Stimulated activated naive CD8-positive, alpha-beta T cell treated with anti-CD3 and anti-CD28 coated beads, Interleukin-15, Interleukin-2, amounts not matched to agents 100 ng/mL and 50 ng/mL, for 24 hours (primary cell): ENCODE data around the gene PCDHGC4.

Experiments
- H3K27ac Mint-ChIP-seq: one replicate; pipeline ENCODE4 v1.8.0; 2021; ENCODE audit warnings: mild to moderate bottlenecking, mixed read lengths
- H3K27me3 Mint-ChIP-seq: one replicate; pipeline ENCODE4 v1.8.0; 2021; ENCODE audit warnings: mixed read lengths
- H3K36me3 Mint-ChIP-seq: one replicate; pipeline ENCODE4 v1.8.0; 2021; ENCODE audit warnings: low read depth, mixed read lengths
- H3K4me1 Mint-ChIP-seq: one replicate; pipeline ENCODE4 v1.8.0; 2021; ENCODE audit warnings: low read depth, mixed read lengths
- H3K4me3 Mint-ChIP-seq: one replicate; pipeline ENCODE4 v1.8.0; 2021; ENCODE audit warnings: mild to moderate bottlenecking, mixed read lengths
- H3K9me3 Mint-ChIP-seq: one replicate; pipeline ENCODE4 v1.8.0; 2021; ENCODE audit warnings: mixed read lengths

The PCDHGC4 gene

DNA sequence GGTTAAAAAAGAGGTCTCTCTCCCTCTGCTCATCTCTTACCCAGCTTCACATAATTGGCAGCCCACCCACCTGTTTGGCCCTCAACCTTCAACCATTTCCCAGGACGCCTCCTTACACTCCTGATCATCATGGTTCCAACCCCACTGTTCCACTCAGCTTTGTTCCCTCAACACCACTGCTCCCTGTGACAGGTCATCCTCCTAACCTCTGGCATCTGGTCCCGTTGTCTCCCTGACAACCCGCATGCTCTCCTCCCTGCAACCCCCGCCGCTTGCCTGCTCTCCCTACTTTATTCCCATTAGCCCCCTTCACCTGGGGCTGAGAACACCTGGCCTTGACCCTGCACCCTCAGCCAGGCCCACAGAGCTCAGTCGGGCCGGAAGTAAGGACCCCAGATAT, 16.9 kb downstream of the PCDHGC4 start:
- Mint-ChIP-seq H3K27ac (no peak overlapping the region), H3K27me3 (peaks cover 6% of the 10 kb centered on the region), H3K36me3 (no peaks in the 10 kb centered on the region)

GRCh38 chr5:141503681-141504080, 18.9 kb downstream of the PCDHGC4 start:
- H3K27me3 Mint-ChIP-seq = no peaks in the 10 kb centered on the region
- no peaks in the 10 kb centered on the region for H3K36me3 Mint-ChIP-seq
- H3K27ac Mint-ChIP-seq = no peak overlapping the region
- no peaks in the 10 kb centered on the region for H3K9me3 Mint-ChIP-seq
- H3K4me3 Mint-ChIP-seq = no peak overlapping the region
- H3K4me1 Mint-ChIP-seq = peaks cover 3% of the 10 kb centered on the region

More for the DNA sequence above, 16.9 kb downstream of the PCDHGC4 start:
- no peaks in the 10 kb centered on the region for H3K9me3 Mint-ChIP-seq
- H3K4me3 Mint-ChIP-seq = no peak overlapping the region
- no peaks in the 10 kb centered on the region for H3K4me1 Mint-ChIP-seq

DNA sequence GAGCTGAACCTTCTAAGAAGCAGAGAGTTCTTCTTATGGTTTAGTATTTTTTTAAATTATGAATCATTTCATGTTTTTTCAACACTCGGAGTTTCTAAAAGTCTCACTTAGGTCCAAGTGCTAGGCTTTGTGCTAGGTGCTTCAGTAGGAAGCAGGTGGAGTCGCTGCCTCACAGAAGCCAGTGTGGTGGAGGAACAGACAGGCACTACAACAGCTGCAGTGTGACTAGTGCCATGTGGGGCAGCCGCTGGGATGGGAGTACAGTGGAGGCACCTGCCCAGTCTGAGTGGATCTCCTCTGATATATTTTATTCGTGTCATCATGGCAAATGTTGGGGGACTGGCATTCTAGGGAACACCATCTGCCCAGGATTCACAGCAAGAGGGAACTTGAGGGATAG, 19.4 kb downstream of the PCDHGC4 start:
- Mint-ChIP-seq H3K36me3 (no peaks in the 10 kb centered on the region), H3K4me3 (no peak overlapping the region), H3K27me3 (no peaks in the 10 kb centered on the region), H3K4me1 (peaks cover 6% of the 10 kb centered on the region), H3K9me3 (no peaks in the 10 kb centered on the region), H3K27ac (no peak overlapping the region)

- Mint-ChIP-seq H3K36me3 (no peaks in the 10 kb centered on the region), H3K27ac (no peak overlapping the region), H3K4me3 (no peak overlapping the region), H3K9me3 (no peaks in the 10 kb centered on the region), H3K4me1 (peaks cover 16% of the 10 kb centered on the region), H3K27me3 (no peaks in the 10 kb centered on the region)
These were observed 21.7 kb downstream of the PCDHGC4 start for GRCh38 chr5:141506381-141507155.

DNA sequence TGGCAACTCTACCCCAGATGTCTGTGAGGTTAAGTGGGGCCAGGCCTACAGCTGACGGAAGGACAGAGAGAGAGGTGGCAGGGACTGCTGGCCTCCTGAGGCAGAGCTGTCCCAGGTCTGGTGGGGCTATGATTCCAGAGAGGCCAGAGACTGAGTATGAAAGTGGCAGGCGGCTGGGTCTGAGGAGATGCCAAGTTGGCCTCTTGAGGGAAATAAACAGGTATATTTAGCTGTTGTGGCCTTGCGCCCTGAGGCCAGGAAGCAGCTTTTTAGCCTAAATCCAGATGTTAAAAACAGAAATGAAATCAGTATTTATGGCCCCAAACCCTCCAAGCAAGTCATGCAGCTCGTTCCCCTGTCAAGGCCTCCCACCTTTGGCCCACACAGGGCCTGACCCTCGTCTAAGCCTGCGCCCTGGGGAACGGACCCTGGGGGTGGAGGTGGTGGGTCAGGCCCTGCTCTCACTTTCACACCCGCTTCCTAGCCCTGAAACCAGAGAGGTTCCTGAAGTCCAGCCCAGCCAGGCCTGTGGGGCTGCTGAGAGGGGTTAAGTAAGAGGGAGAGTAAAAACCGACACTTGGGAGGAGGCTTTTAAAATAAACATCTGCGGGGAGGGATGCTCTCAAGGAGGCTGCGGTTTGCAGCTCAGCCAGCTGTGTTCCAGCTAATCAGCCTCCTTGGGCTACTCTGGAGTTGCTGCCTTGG, 22.7 kb downstream of the PCDHGC4 start:
- no peak overlapping the region for H3K4me3 Mint-ChIP-seq

DNA sequence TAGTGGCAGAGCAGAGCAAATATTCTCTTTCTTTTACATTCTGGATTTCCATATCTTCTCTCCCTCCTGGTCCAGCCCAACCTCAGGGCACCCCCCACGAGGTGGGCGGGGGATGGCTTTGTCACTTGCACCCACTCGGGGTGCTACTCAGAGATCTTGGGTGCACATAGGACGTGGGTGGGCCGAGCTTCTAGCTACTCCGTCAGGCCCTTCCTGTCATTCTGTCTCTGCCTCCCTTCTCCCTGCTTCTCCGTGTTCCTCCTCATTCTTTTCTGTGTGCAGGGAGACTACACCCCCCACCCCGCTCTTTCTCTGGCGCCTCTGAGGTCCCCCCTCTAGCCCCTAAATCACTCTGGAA, 23.6 kb downstream of the PCDHGC4 start:
- H3K27ac Mint-ChIP-seq = no peak overlapping the region
- peaks cover 5% of the 10 kb centered on the region for H3K36me3 Mint-ChIP-seq
- no peak overlapping the region for H3K4me3 Mint-ChIP-seq
- H3K9me3 Mint-ChIP-seq = no peaks in the 10 kb centered on the region
- peaks cover 30% of the 10 kb centered on the region for H3K4me1 Mint-ChIP-seq
- no peaks in the 10 kb centered on the region for H3K27me3 Mint-ChIP-seq

More for the DNA sequence above, 22.7 kb downstream of the PCDHGC4 start:
- no peak overlapping the region for H3K27ac Mint-ChIP-seq
- no peaks in the 10 kb centered on the region for H3K9me3 Mint-ChIP-seq
- H3K4me1 Mint-ChIP-seq = peaks cover 22% of the 10 kb centered on the region
- no peaks in the 10 kb centered on the region for H3K36me3 Mint-ChIP-seq
- no peaks in the 10 kb centered on the region for H3K27me3 Mint-ChIP-seq

DNA sequence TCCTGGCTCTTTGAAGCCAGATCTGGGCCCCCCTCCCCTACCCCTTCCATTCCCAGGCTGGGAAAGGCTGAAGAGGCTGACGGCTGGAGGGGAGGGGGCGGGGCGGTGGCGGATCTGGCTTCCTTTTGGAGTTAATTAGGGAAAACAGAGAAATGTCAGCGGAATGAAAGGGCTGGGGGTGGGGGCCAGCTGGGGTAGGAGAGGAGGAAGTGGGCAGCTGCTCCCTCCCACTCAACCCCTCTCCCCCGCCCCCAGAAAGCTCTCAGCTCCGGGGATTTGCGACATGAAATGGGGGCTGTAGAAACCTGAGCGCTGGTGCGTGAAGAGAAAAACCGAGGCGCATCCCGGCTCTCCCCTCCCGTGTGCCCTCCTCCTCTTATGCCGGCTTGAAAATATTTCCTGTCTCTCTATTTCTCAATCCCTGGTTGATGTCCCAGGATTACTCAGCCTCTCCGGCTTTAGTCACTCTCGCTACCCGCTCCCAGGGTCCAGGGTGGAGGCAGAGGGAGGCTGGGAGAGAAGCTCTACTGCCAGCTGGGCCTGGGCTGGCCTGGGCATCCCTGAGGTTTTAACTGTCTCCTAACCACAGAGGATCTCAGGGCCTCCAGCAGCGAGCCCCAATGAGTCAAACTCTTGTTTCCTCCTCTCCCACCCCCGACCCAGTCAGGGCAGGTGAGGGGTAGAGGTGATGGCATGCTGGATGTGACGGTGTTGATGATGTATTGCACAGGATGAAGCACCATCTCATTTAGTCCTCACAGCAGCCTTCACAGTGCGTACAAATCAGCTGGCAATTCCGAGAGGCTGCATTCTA, 24.2 kb downstream of the PCDHGC4 start:
- no peaks in the 10 kb centered on the region for H3K9me3 Mint-ChIP-seq
- H3K4me1 Mint-ChIP-seq = peaks cover 36% of the 10 kb centered on the region
- no peak overlapping the region for H3K27ac Mint-ChIP-seq
- peaks cover 5% of the 10 kb centered on the region for H3K36me3 Mint-ChIP-seq
- no peak overlapping the region for H3K4me3 Mint-ChIP-seq
- H3K27me3 Mint-ChIP-seq = no peaks in the 10 kb centered on the region

- Mint-ChIP-seq H3K27me3 (no peaks in the 10 kb centered on the region), H3K27ac (no peak overlapping the region), H3K4me1 (peaks cover 48% of the 10 kb centered on the region), H3K4me3 (no peak overlapping the region), H3K9me3 (no peaks in the 10 kb centered on the region), H3K36me3 (peaks cover 9% of the 10 kb centered on the region)
These were observed 25.3 kb downstream of the PCDHGC4 start for GRCh38 chr5:141510160-141510559.

GRCh38 chr5:141510850-141511601, 26.2 kb downstream of the PCDHGC4 start:
- Mint-ChIP-seq H3K27ac (no peak overlapping the region), H3K4me1 (peaks cover 56% of the 10 kb centered on the region), H3K27me3 (no peaks in the 10 kb centered on the region), H3K36me3 (peaks cover 14% of the 10 kb centered on the region), H3K4me3 (no peak overlapping the region), H3K9me3 (no peaks in the 10 kb centered on the region)

GRCh38 chr5:141511771-141512325, 27.0 kb downstream of the PCDHGC4 start:
- Mint-ChIP-seq H3K4me3 (no peak overlapping the region), H3K27ac (no peak overlapping the region), H3K27me3 (no peaks in the 10 kb centered on the region), H3K4me1 (peaks cover 60% of the 10 kb centered on the region), H3K9me3 (no peaks in the 10 kb centered on the region), H3K36me3 (peaks cover 20% of the 10 kb centered on the region)

DNA sequence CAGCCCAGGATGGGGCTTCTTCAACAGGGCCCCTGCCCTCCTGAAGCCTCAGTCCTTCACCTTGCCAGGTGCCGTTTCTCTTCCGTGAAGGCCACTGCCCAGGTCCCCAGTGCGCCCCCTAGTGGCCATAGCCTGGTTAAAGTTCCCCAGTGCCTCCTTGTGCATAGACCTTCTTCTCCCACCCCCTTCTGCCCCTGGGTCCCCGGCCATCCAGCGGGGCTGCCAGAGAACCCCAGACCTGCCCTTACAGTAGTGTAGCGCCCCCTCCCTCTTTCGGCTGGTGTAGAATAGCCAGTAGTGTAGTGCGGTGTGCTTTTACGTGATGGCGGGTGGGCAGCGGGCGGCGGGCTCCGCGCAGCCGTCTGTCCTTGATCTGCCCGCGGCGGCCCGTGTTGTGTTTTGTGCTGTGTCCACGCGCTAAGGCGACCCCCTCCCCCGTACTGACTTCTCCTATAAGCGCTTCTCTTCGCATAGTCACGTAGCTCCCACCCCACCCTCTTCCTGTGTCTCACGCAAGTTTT, 27.6 kb downstream of the PCDHGC4 start:
- H3K27ac Mint-ChIP-seq = peak overlapping the region; percentile 95
- H3K4me1 Mint-ChIP-seq = peaks cover 60% of the 10 kb centered on the region
- H3K4me3 Mint-ChIP-seq = peak overlapping the region; percentile 83
- peaks cover 23% of the 10 kb centered on the region for H3K36me3 Mint-ChIP-seq
- no peaks in the 10 kb centered on the region for H3K9me3 Mint-ChIP-seq
- no peaks in the 10 kb centered on the region for H3K27me3 Mint-ChIP-seq

DNA sequence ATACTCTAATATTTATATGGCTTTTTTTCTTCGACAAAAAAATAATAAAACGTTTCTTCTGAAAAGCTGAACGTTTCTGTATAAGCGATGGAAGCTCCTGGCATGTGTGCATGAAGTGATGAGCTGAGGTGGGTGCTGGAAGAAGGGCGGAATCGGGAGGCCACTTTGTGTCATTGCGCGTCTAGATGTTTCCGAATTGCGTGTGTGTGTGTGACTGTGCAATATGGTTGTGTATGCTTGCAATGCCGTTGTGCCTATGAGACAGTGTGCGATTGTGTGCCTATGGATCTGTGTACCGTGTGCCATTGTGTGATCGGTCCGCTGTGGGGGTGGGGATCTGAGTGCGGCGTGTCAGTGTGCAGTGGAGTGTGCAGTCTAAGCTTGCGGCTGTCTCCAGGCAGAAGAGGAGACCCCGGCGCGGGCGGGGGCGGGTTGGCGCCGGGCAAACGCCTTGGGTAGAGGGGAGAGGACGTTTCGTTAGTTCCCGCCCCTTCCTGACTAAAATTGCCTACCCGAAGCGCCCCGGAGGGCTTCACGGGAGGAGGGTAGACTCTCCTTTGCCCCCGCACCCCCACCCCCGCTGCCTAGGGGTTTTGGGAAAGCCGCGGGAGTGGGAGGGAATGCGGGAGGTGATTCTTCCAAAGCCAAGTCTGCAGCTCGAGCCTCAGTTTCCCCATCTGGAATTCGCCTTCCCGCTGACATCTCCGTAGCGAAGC, 28.2 kb downstream of the PCDHGC4 start:
- Mint-ChIP-seq H3K9me3 (no peaks in the 10 kb centered on the region), H3K4me3 (peak overlapping the region; percentile 83), H3K27me3 (no peaks in the 10 kb centered on the region), H3K36me3 (peaks cover 27% of the 10 kb centered on the region), H3K27ac (peak overlapping the region; percentile 95), H3K4me1 (peaks cover 60% of the 10 kb centered on the region)

DNA sequence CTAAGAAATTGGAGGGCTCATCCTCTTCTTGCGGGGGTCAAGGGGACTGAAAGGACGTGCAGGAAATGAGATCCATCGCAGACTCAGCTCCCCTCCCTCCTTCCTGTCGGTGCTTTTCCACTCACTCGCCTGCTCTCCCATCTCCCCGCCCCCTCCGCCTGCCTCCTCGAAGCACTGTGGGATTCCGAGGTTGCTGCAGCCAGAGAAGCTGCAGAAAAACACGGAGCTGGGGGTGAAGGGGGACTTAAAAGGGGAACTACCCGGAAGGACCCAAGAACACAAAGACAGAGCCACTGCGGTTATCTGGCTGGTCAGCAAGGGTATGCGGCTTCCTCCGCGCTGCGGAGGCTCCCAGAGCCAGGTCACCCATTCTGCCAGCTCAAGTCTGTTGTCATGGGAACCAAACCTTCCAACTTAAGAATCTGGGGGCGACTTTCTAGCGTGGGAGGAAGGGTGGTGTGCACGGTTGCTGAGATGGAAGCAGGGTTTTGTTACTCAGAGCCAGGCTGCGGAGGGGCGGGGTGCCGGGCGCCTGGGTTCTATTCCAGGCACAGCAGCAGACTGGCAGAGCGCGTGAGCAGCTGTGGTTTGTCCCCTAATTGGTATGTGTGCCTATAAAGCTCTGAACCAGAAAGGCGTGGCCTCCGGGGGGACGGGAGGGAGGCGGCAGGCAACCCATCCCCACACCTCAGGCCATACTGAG, 28.9 kb downstream of the PCDHGC4 start:
- no peaks in the 10 kb centered on the region for H3K27me3 Mint-ChIP-seq
- H3K36me3 Mint-ChIP-seq = peaks cover 34% of the 10 kb centered on the region
- H3K4me1 Mint-ChIP-seq = peaks cover 57% of the 10 kb centered on the region

More for the DNA sequence above, 28.9 kb downstream of the PCDHGC4 start:
- peak overlapping the region; percentile 95 for H3K27ac Mint-ChIP-seq
- peak overlapping the region; percentile 83 for H3K4me3 Mint-ChIP-seq
- H3K9me3 Mint-ChIP-seq = no peaks in the 10 kb centered on the region
